Right lobe of liver (tissue), 6 donors: ENCODE results near the gene SLA2. TPM values are rescaled to one million over a fixed set of nuclear protein-coding genes. Genes with fewer than 3 reads are reported as not detected.
"Not testable (repeated sequence)": the region's sequence is repeated elsewhere in the genome, so short reads cannot be mapped to it uniquely, and the experiment has no call there.

Experiments used
- ATAC-seq, 4 donors: fragments of 200-7000 bp; cut with Tn5 transposase; one replicate each; pipeline ENCODE4 v1.9.1; 2020; ENCODE audit warnings: mild to moderate bottlenecking in 4 of 4, moderate library complexity in 4 of 4
- DNase-seq, 3 donors: peaks; one replicate each; pipeline ENCODE4 v3.0.0-alpha.2; 2020
- H3K27ac ChIP-seq, 3 donors: fragments of 200-600 bp; one replicate each; pipeline ENCODE4 v1.8.0; 2022
- H3K27me3 ChIP-seq, 2 donors: fragments of 200-600 bp; one replicate each; pipeline ENCODE4 v1.8.0; 2022
- H3K36me3 ChIP-seq, 4 donors: fragments of 200-600 bp; sonication (generic) in 1 of 4; one replicate each; pipeline versions ENCODE4 v1.5.1 to v1.8.0; 2017 to 2022; ENCODE audit warnings: control low read depth in 1 of 4
- H3K4me1 ChIP-seq, 4 donors: fragments of 200-600 bp; sonication (generic) in 1 of 4; one replicate each; pipeline versions ENCODE4 v1.5.1 to v1.8.0; 2017 to 2022; ENCODE audit warnings: control low read depth in 1 of 4
- H3K4me3 ChIP-seq, 3 donors: fragments of 200-600 bp; one replicate each; pipeline ENCODE4 v1.8.0; 2022
- H3K9me3 ChIP-seq, 4 donors: fragments of 200-600 bp; sonication (generic) in 1 of 4; one replicate each; pipeline versions ENCODE4 v1.5.1 to v1.8.0; 2017 to 2022; ENCODE audit warnings: control low read depth in 1 of 4
- POLR2A ChIP-seq: fragments of 450-650 bp; IDR thresholded peaks from one replicate; pipeline ENCODE4 v1.6.1; 2017; ENCODE audit warnings: antibody characterized with exemption, mild to moderate bottlenecking
- WGBS: methylation state at CpG from one replicate; pipeline ENCODE4 v1.1.6; 2018; ENCODE audit warnings: low coverage, low lambda C conversion rate; ENCODE audit not compliant: insufficient coverage; ENCODE audit errors: missing lambda C conversion rate; 5-methylcytosine and 5-hydroxymethylcytosine counted together
- intact Hi-C, 2 donors: fragments of 100-400 bp; cut with DNase I; formaldehyde crosslinking; loops; one replicate each; pipeline versions ENCODE4 v1.11.2 to v1.14.1; 2022
- total RNA-seq, 6 experiments: library from RNA; depleted of rRNA in 2 of 6; stranded (reverse); fragments of >200 nt in 2 of 6; fragmentation: NEBNext Ultra II Directional in 3 of 6; extraction: Animal tissue kit (Norgen Biotek cat#: 25700) in 3 of 6; gene quantifications; one replicate each; pipeline versions ENCODE4 v1.1.0 to v1.2.4, GENCODE V29; 2016 to 2023
- TF ChIP-seq, protein P1 (sequence below), 4 donors: fragments of 200-600 bp in 3 of 4; fragments of 450-650 bp in 1 of 4; IDR thresholded peaks; one replicate each; pipeline versions ENCODE4 v1.5.1 to v1.8.0; 2016 to 2022; ENCODE audit warnings: antibody characterized with exemption in 4 of 4, mild to moderate bottlenecking in 2 of 4
- donor health status: DM: no; HTN: yes; CAD: no.
- donor health status: DM: no; HTN: no; CAD: no.
- donor health status: DM: no; HTN: no; CAD: no.
- donor health status: DM: no; HTN: yes; CAD: no.
- donor health status: DM: no; HTN: yes; CAD: no.

Gene SLA2
- total RNA-seq, 6 experiments from 2014 or later, result 0.18 to 0.50 (median 0.32) TPM

DNA sequence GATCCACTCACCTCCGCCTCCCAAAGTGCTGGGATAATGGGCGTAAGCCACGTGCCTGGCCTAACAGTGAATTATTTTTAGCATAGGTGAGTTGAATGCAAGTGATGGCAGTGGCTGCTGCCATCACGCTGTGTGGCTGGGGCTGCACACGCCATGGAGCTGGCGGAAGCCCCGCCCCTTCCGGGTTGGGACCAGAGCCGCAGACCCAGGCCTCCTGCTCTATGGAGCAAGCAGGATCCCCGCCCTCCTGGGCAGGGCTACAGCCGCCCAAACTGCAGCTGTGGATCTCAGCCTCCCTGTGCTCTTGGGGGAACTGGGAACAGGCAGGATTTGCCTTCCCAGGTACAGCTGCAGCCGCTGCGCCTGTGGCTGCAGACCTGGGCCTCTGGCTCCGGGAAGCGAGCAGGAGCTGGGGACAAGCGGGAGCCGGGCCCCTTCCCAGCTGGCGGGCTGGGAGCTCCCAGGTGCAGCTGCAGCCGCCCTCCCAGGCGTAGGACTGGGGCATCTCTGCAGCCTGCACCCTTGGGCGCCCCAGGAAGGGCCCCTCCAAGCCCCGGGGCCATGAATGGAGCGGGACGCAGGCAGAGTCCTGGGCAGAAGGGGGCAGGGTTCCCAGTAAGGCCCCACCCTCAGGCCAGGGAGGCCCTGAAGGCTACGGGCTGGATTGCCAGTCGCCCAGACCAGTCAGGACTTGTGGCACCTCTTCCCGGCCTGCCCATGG, 30.9 kb upstream of the SLA2 start:
- no peak overlapping the region for H3K4me3 ChIP-seq
- H3K27me3 ChIP-seq, result no peaks in the 10 kb centered on the region
- 98% methylated on average over 6 of the region's 27 CpGs for WGBS
- no peak for DNase-seq
- intact Hi-C loops, result no loop called here
- no peaks in the 10 kb centered on the region for H3K9me3 ChIP-seq
- peaks cover 0 to 5% (median 0%) of the 10 kb centered on the region in 4 donors for H3K36me3 ChIP-seq
- H3K4me1 ChIP-seq, result no peaks in the 10 kb centered on the region
- peak in 1 of 4 donors; percentile 34 for ATAC-seq
- H3K27ac ChIP-seq, result no peak overlapping the region
- TF ChIP-seq, protein P1, sequence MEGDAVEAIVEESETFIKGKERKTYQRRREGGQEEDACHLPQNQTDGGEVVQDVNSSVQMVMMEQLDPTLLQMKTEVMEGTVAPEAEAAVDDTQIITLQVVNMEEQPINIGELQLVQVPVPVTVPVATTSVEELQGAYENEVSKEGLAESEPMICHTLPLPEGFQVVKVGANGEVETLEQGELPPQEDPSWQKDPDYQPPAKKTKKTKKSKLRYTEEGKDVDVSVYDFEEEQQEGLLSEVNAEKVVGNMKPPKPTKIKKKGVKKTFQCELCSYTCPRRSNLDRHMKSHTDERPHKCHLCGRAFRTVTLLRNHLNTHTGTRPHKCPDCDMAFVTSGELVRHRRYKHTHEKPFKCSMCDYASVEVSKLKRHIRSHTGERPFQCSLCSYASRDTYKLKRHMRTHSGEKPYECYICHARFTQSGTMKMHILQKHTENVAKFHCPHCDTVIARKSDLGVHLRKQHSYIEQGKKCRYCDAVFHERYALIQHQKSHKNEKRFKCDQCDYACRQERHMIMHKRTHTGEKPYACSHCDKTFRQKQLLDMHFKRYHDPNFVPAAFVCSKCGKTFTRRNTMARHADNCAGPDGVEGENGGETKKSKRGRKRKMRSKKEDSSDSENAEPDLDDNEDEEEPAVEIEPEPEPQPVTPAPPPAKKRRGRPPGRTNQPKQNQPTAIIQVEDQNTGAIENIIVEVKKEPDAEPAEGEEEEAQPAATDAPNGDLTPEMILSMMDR (IDR thresholded peaks at IDR 0.05), result no peak
- no peak for TF ChIP-seq POLR2A

DNA sequence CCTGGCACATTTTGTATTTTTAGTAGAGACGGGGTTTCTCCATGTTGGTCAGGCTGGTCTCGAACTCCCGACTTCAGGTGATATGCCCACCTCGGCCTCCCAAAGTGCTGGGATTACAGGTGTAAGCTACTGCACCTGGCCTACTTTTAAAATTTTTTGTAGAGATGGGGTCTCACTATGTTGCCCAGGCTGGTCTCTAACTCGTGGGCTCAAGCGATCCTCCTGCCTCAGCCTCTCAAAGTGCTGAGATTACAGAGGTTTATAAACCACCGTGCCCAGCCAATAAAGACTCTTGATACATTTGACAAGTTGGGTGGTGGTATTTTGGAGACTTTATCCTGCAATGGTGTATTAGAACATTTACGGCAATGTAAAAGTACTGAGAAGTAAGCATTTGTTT, 29.5 kb upstream of the SLA2 start:
- H3K27me3 ChIP-seq, H3K36me3 ChIP-seq, intact Hi-C loops, ATAC-seq, H3K4me1 ChIP-seq, DNase-seq, H3K27ac ChIP-seq, H3K9me3 ChIP-seq, H3K4me3 ChIP-seq: not testable (repeated sequence)
- WGBS, result 100% methylated on average over 5 of the region's 8 CpGs

DNA sequence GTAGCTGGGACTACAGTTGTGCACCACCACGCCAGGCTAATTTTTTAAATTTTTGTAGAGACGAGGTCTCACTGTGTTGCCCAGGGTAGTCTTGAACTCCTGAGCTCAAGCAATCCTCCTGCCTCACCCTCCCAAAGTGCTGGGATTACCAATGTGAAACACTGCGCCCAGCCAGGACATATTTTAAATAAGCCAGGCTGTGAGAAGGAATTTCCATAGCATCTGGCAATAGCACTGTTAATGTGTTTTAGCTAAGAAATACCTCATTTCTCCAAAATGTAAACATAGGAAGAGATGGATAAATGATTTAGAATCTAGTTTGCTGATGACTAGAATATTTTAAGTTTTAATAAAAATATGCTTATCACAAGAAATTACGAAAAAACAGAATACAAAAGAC, 27.0 kb upstream of the SLA2 start:
- no peaks in the 10 kb centered on the region for H3K27me3 ChIP-seq
- peaks cover 0 to 6% (median 0%) of the 10 kb centered on the region in 4 donors for H3K36me3 ChIP-seq
- DNase-seq (no peak), ATAC-seq (no peak)
- TF ChIP-seq POLR2A, result no peak
- TF ChIP-seq, protein P1 (IDR thresholded peaks at IDR 0.05), result no peak
- H3K9me3 ChIP-seq, result no peaks in the 10 kb centered on the region
- no peak overlapping the region for H3K4me3 ChIP-seq
- 92% methylated on average over 3 of the region's 4 CpGs for WGBS
- H3K27ac ChIP-seq, result no peak overlapping the region
- intact Hi-C loops, result no loop called here
- H3K4me1 ChIP-seq, result peaks cover 0 to 4% (median 0%) of the 10 kb centered on the region in 4 donors

DNA sequence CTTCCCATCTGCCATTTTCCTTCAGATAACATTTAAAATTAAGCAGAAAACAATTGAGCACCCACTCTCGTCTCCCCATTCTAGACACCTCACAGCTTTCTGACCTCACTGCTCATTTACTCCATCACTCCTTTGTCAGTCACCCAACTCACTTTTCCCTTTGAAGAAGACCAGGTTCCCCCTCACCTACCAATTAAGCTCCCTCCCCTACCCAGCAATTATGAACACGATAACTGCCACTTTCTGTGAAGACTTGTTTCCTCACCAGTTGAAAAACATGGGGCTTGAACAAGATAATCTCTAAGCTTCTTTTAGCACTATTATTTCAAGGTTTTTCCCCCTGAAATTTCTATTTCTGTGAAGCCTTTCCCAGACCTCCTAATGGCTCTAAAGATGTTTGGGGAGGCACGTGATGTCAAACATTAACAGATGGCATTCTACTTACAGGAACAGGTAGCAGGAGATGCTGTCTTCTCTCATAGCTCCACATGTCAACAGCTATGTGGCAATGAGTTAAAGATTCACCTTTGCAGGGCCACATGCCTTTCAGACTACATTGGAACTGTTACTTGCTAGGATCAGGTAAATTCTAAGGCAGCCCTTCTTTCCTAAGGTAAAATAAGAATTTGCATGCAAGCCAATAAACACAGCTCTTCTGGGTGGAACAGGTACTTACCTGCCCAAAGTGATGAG, 24.8 kb upstream of the SLA2 start:
- intact Hi-C loops, result no loop called here
- WGBS, result 85% methylated on average over 3 of the region's 3 CpGs
- peaks cover 0 to 4% (median 0%) of the 10 kb centered on the region in 4 donors for H3K4me1 ChIP-seq
- TF ChIP-seq, protein P1 (IDR thresholded peaks at IDR 0.05), result no peak
- no peak for TF ChIP-seq POLR2A
- ATAC-seq (peak in 2 of 4 donors; percentile 56 to 63), DNase-seq (no peak)
- no peak overlapping the region for H3K27ac ChIP-seq
- H3K4me3 ChIP-seq, result no peak overlapping the region
- H3K27me3 ChIP-seq, result no peaks in the 10 kb centered on the region
- no peaks in the 10 kb centered on the region for H3K9me3 ChIP-seq
- H3K36me3 ChIP-seq, result peaks cover 0 to 6% (median 0%) of the 10 kb centered on the region in 4 donors

DNA sequence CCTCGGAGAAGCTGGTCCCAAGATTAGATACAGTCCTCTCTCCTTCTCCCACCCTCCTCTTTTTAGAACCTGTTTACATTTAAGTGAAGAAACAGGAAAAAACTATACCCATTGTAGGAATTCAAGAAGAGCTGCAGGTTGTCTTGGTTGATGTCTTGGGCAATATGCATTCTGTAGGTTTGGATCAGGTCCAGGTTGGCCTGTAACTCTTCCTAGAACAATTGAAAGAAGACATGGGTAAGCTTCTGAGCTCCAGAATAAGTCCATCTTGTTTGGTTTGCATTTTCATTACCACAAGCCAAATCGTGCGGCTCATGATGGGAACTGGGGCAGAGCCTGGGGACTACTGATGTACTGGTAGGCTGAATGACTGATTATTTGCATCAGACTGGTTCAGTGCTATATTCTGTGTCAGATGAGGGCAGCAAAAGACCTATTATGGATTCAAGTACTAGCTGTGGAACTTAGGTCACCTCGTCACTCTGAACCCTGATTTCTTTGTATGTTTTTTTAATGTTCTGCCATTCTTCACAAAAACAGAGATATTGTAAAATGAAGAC, 20.3 kb upstream of the SLA2 start:
- WGBS, result 77% methylated on average over 4 of the region's 4 CpGs
- peaks cover 0 to 17% (median 2%) of the 10 kb centered on the region in 4 donors for H3K36me3 ChIP-seq

More for the DNA sequence above, 20.3 kb upstream of the SLA2 start:
- H3K27me3 ChIP-seq, result no peaks in the 10 kb centered on the region
- H3K27ac ChIP-seq, result no peak overlapping the region
- H3K4me1 ChIP-seq, result peaks cover 0 to 3% (median 0%) of the 10 kb centered on the region in 4 donors
- H3K4me3 ChIP-seq, result no peak overlapping the region
- DNase-seq, result no peak
- intact Hi-C loops, result no loop called here
- peak in 1 of 4 donors; percentile 25 for ATAC-seq
- no peaks in the 10 kb centered on the region for H3K9me3 ChIP-seq
- TF ChIP-seq POLR2A, result no peak
- TF ChIP-seq, protein P1 (IDR thresholded peaks at IDR 0.05), result no peak
